Stimulated activated CD4-positive, alpha-beta T cell treated with anti-CD3 and anti-CD28 coated beads, Interleukin-2, amount 100 ng/mL, for 24 hours (primary cell): ENCODE measurements around the gene ARHGDIB.
A peak's percentile ranks its signal among the peaks of the same experiment; 100 is the strongest.

Source experiments
- DNase-seq, 2 donors: peaks; one replicate each; pipeline ENCODE4 v3.0.0-alpha.2; 2020

Gene ARHGDIB

GRCh38 chr12:14982562-14982961 is 21.2 kb upstream of the ARHGDIB start:
- DNase-seq: no peak

GRCh38 chr12:14981049-14981448 is 19.6 kb upstream of the ARHGDIB start:
- DNase-seq: no peak

GRCh38 chr12:14979468-14979867 is 18.1 kb upstream of the ARHGDIB start:
- DNase-seq: no peak

- no peak for DNase-seq
These were observed 15.3 kb upstream of the ARHGDIB start for GRCh38 chr12:14976658-14977057.

GRCh38 chr12:14975457-14975856 is 14.1 kb upstream of the ARHGDIB start:
- no peak for DNase-seq

- DNase-seq: no peak
These were observed 13.2 kb upstream of the ARHGDIB start for GRCh38 chr12:14974633-14975032.

- DNase-seq: no peak
These were observed 11.4 kb upstream of the ARHGDIB start, which contains the start of gene PDE6H for GRCh38 chr12:14972816-14973215. Gene PDE6H (plus strand): TSS chr12:14973042. CDS start chr12:14978013, 4,971 bp downstream.

GRCh38 chr12:14970473-14970872 is 9.1 kb upstream of the ARHGDIB start:
- DNase-seq: no peak

- DNase-seq: no peak
These were observed 7.1 kb upstream of the ARHGDIB start for GRCh38 chr12:14968478-14968877.

- DNase-seq: no peak
These were observed 3.8 kb upstream of the ARHGDIB start for GRCh38 chr12:14965221-14965620.

GRCh38 chr12:14964406-14964805 is 3.0 kb upstream of the ARHGDIB start:
- DNase-seq: no peak

- DNase-seq: no peak
These were observed 2.1 kb upstream of the ARHGDIB start for GRCh38 chr12:14963520-14963919.

- no peak for DNase-seq
These were observed 1.4 kb upstream of the ARHGDIB start for GRCh38 chr12:14962797-14963196.

GRCh38 chr12:14962153-14962539 is 745 bp upstream of the ARHGDIB start:
- no peak for DNase-seq

- peak; percentile 35 to 52 for DNase-seq
These were observed 594 bp downstream of the ARHGDIB start for GRCh38 chr12:14960548-14961465.

- DNase-seq: no peak
These were observed 1.4 kb downstream of the ARHGDIB start for GRCh38 chr12:14959916-14960496.

GRCh38 chr12:14959463-14959862 is 1.9 kb downstream of the ARHGDIB start:
- no peak for DNase-seq

GRCh38 chr12:14959126-14959440 is 2.3 kb downstream of the ARHGDIB start:
- DNase-seq: peak in 1 of 2 donors; percentile 55

GRCh38 chr12:14958361-14959125 is 2.9 kb downstream of the ARHGDIB start:
- no peak for DNase-seq

- DNase-seq: no peak
These were observed 3.7 kb downstream of the ARHGDIB start for GRCh38 chr12:14957551-14958168.

GRCh38 chr12:14956905-14957304 is 4.5 kb downstream of the ARHGDIB start:
- no peak for DNase-seq

GRCh38 chr12:14956024-14956891 is 5.1 kb downstream of the ARHGDIB start:
- peak; percentile 49 to 54 for DNase-seq
